Lower leg skin (tissue), 4 donors: ENCODE results near the gene CRYGD. TPM values are rescaled to one million over a fixed set of nuclear protein-coding genes. Genes with fewer than 3 reads are reported as not detected.

ENCODE experiments used
- DNase-seq, 2 donors: peaks; one replicate each; pipeline ENCODE4 v3.0.0-alpha.2; 2019; ENCODE audit warnings: low spot score in 2 of 2
- H3K4me3 ChIP-seq: fragments of 200-600 bp; sonication (generic); 2 replicates; pipeline ENCODE4 v1.5.1; 2017; ENCODE audit warnings: mild to moderate bottlenecking, low read depth; ENCODE audit not compliant: poor library complexity, severe bottlenecking
- CTCF ChIP-seq, 3 donors: fragments of 450-650 bp; IDR thresholded peaks; one replicate each; pipeline ENCODE4 v1.5.1; 2016; ENCODE audit warnings: antibody characterized with exemption in 3 of 3, mild to moderate bottlenecking in 3 of 3, moderate library complexity in 2 of 3
- POLR2A ChIP-seq, 2 donors: fragments of 450-650 bp; IDR thresholded peaks; one replicate each; pipeline ENCODE4 v1.6.1; 2016 to 2017; ENCODE audit warnings: antibody characterized with exemption in 2 of 2, mild to moderate bottlenecking in 1 of 2, moderate library complexity in 1 of 2
- WGBS, 2 donors: methylation state at CpG; one replicate each; pipeline ENCODE4 v1.1.5; 2018; 5-methylcytosine and 5-hydroxymethylcytosine counted together
- intact Hi-C: fragments of 100-400 bp; cut with DNase I; formaldehyde crosslinking; loops from one replicate; pipeline ENCODE4 v1.15.0; 2023; ENCODE audit warnings: low total_unique reads
- total RNA-seq, 4 donors: library from RNA; depleted of rRNA; stranded (reverse); fragments of >200 nt; gene quantifications; one replicate each; pipeline ENCODE4 v1.1.0, GENCODE V29; 2016

The CRYGD gene
- total RNA-seq, 4 donors from 2014 or later = not detected

DNA sequence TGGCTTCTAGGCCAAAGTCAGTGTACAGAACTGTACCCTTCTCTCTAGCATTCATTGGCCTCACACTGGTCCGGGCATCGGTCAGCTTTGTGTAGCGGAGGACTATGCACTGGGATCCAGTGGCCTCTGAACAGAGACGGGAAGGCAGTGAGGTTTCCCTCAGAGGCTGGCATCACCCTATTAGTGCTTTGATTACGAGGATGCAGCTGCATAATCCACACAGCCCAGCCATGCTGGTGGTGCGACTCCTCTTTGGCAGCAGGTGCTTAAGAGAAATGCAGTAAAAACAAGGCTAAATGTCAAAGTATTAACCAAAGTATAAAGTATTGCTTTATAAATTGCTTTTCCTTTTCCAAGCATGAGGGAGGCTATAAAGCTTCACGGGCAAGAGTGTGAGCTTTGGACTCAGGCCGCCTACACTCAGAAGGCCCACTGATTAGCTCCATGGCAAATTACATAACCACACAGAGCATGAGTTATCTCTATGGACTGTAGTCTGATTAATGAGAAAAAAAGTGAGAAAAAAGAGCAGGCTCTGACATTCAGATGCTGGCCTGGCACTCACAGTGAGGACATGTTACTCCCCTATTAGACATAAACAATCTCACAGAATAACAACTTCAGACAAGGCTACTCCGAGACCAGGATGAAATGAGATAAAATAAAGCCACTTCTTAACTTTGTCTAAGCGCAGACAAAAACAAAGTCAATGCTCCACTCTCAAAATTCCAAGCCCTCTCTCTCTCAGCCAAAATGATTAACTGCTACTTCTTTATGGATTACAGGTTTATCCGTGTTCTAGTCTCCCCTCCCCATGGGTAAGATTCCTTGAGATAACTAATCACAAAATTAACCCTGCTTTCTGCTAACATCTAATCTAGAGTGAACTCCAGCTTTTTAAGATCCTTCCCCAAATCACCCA, 11.7 kb upstream of the CRYGD start:
- DNase-seq = no peak
- 86 to 88% methylated on average over 11 of the region's 11 CpGs for WGBS, 2 donors
- intact Hi-C loops = no loop called here
- TF ChIP-seq CTCF (IDR thresholded peaks at IDR 0.05) (no peak), POLR2A (IDR thresholded peaks at IDR 0.05) (no peak)
- H3K4me3 ChIP-seq = no peak overlapping the region

DNA sequence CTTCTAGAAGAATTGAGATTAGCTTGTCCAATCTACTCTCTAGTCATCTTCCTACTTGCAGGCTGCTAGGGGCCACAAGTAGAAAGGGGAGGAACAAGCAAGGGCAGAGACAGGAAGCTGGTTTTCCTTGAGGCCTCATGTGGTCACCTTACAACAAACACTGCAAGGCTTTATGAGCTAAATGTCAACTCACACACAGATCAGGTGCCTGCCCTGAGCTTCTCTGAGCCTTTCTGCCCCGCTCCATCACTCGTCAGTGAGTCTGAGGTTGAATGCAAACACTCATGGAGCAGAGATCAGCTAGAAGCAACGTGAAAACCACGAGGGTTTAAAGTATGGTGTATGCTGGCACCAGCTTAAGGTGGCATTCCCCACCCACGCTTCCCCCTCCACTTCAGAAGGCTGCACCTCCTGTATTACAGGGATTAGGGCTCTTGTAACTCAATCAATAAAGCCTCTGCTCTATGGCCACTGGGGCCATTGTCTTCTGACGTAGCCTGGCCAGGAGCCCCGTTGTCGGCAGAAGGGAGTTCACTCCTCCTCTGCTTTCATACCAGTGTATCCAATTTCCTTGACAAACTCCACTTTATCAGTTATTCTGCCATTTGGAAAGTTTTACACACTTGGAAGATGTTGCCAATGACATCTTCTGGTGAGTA, 10.7 kb upstream of the CRYGD start:
- H3K4me3 ChIP-seq = no peak overlapping the region
- TF ChIP-seq CTCF (IDR thresholded peaks at IDR 0.05) (no peak), POLR2A (IDR thresholded peaks at IDR 0.05) (no peak)
- 51 to 54% methylated on average over 7 of the region's 8 CpGs for WGBS, 2 donors
- DNase-seq = no peak
- intact Hi-C loops = no loop called here

DNA sequence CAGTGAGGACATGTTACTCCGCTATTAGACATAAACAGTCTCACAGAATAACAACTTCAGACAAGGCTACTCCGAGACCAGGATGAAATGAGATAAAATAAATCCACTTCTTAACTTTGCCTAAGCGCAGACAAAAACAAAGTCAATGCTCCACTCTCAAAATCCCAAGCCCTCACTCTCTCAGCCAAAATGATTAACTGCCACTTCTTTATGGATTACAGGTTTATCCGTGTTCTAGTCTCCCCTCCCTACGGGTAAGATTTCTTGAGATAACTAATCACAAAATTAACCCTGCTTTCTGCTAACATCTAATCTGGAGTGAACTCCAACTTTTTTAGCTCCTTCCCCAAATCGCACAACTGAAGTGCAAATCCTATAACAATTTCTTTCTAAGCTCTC, 6.4 kb upstream of the CRYGD start:
- no peak for DNase-seq

GRCh38 chr2:208129744-208130711, 5.7 kb upstream of the CRYGD start, which contains the start of gene CRYGC:
TSS of gene CRYGC (minus strand) at chr2:208129828. CDS start at chr2:208129792, 36 bp downstream.
- intact Hi-C loops = no loop called here
- TF ChIP-seq CTCF (IDR thresholded peaks at IDR 0.05) (no peak), POLR2A (IDR thresholded peaks at IDR 0.05) (no peak)

More for the DNA sequence above, 6.4 kb upstream of the CRYGD start:
- intact Hi-C loops = no loop called here
- H3K4me3 ChIP-seq = no peak overlapping the region
- WGBS, 2 donors = 73% methylated on average over 6 of the region's 6 CpGs
- TF ChIP-seq POLR2A (IDR thresholded peaks at IDR 0.05) (no peak), CTCF (IDR thresholded peaks at IDR 0.05) (no peak)

GRCh38 chr2:208128136-208128535, 3.8 kb upstream of the CRYGD start:
- DNase-seq = no peak
- no peak overlapping the region for H3K4me3 ChIP-seq
- TF ChIP-seq CTCF (IDR thresholded peaks at IDR 0.05) = no peak
- no peak for TF ChIP-seq POLR2A (IDR thresholded peaks at IDR 0.05)
- 92 to 94% methylated on average over 12 of the region's 12 CpGs for WGBS, 2 donors
- intact Hi-C loops = no loop called here

More at GRCh38 chr2:208129744-208130711, 5.7 kb upstream of the CRYGD start, which contains the start of gene CRYGC:
- no peak for DNase-seq
- no peak within 1 kb of the TSS for H3K4me3 ChIP-seq
- WGBS, 2 donors = 75% methylated on average over 19 of the region's 19 CpGs
